NCI-H2029 (cell line): ENCODE results near the gene SLC35C1.
"Not testable (repeated sequence)": the region's sequence is repeated elsewhere in the genome, so short reads cannot be mapped to it uniquely, and the experiment has no call there.

Source experiments
- DNase-seq: peaks from one replicate; lab custom pipeline; 2025; lab: John Stamatoyannopoulos, UW

The SLC35C1 gene

GRCh38 chr11:45788887-45789286, 16.1 kb upstream of the SLC35C1 start:
- DNase-seq = no peak

DNA sequence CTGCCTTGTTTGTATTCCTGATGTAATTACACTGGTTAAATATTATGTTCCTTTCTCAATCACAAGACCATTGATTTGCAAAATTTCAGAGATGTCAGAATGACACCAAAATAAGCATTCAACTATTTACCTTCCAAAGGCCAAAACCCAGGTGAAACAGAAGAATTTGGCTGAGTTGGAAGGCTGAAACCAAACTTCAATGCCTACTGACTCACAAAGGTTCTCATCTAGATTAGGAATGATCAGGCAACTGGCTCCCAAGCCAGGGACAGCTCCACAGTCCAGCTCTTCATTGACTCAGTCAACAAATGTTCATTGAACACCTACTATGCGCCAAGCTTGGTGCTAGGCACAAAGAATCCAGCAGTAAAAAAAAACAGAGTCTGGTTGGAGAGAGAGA, 13.4 kb upstream of the SLC35C1 start:
- DNase-seq = no peak

- peak; percentile 83 for DNase-seq
These were observed 10.8 kb upstream of the SLC35C1 start for GRCh38 chr11:45794169-45794568.

DNA sequence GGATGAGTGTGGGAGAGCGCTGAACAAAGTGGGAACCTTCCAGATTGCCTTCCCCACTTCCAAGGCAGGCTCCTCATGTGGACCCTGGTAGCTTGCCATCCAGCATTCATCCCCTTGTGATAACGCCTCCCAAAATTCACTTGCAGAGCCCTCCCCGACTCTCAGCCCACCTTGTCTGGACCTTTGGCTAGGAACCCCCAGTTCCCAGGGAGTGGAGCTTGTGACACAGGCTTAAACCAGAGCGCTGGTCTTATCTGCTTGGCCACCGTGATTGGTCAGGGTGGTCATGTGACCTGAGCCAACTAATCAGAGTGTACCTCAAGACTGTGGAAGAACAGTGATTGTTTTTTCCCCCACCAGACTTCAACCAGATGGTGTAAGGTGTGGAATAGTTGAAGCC, 9.6 kb upstream of the SLC35C1 start:
- DNase-seq = no peak

- no peak for DNase-seq
These were observed 8.5 kb upstream of the SLC35C1 start for GRCh38 chr11:45796461-45796861.

- no peak for DNase-seq
These were observed 6.0 kb upstream of the SLC35C1 start for GRCh38 chr11:45798793-45799441.

DNA sequence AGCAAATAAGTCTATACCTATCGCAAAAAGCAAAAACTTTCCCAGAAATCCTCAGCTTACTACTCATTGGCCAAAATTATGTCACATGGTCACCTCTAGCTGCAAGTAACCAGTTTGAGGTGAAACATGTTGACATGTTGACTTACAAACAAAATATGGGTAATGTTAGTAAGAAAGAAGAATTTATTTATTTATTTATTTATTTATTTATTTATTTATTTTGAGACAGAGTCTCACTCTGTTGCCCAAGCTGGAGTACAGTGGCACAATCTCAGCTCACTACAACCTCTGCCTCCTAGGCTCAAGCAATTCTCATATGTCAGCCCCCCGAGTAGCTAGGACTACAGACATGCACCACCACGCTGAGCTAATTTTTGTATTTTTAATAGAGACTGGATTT, 5.4 kb upstream of the SLC35C1 start:
- DNase-seq = no peak

DNA sequence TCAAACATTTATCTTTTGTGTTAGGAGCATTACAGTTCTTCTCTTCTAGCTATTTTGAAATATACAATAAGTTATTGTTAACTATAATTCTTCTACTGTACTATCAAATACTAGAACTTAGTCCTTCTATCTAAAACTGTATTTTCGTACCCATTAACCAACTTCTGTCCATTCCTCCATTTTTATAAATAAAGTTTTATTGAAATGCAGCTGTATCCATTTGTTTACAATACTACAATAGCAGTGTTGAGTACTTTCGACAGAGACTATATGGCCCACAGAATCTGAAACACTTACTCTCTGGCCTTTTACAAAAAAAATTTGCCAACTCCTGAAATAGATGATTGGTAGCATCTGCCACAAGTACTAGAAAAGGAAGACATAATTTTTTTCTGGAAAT, 4.7 kb upstream of the SLC35C1 start:
- no peak for DNase-seq

GRCh38 chr11:45801723-45802315, 3.1 kb upstream of the SLC35C1 start:
- no peak for DNase-seq

- DNase-seq = no peak
These were observed 2.2 kb upstream of the SLC35C1 start for GRCh38 chr11:45802531-45803317.

DNA sequence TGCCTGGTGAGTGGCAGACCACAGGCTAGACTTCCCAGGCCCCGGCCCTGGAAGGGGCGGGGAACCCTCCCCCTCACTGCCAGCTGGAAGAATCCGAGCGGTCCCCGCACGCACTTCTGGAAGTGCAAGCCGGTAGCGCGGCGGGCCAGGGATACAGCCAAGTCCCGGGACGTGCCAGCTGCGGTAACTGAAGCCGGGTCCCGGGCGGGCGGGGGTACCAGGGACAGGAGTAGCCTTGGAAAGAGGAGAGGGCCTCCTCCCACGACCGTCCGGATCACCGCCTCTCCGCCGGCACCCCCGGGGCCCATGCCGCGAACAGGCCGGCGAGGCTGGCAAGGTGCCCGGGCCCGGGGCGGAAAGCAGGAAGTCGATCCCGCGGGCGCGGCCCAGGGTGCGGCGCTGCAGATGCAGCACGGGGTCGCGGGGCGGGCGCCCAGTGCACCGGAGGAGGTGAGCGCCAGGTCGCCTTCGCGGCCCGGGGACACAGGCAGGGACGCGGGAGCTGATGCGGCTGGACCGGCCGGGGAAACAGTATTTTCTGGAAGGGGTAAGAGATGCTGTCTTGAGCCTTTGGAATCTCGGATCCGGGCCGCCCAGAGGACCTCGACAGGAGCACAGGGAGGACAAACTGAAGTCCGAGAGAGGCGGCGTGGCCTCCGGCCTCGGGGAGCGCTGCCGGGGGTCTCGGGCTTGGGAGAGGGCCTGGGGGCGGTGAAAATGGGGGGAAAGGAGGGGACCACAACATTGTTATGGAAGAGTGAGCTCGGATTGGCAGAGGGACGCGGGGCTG, 783 bp upstream of the SLC35C1 start:
- peak; percentile 62 for DNase-seq

GRCh38 chr11:45805305-45806071, 539 bp downstream of the SLC35C1 start:
- DNase-seq = no peak

DNA sequence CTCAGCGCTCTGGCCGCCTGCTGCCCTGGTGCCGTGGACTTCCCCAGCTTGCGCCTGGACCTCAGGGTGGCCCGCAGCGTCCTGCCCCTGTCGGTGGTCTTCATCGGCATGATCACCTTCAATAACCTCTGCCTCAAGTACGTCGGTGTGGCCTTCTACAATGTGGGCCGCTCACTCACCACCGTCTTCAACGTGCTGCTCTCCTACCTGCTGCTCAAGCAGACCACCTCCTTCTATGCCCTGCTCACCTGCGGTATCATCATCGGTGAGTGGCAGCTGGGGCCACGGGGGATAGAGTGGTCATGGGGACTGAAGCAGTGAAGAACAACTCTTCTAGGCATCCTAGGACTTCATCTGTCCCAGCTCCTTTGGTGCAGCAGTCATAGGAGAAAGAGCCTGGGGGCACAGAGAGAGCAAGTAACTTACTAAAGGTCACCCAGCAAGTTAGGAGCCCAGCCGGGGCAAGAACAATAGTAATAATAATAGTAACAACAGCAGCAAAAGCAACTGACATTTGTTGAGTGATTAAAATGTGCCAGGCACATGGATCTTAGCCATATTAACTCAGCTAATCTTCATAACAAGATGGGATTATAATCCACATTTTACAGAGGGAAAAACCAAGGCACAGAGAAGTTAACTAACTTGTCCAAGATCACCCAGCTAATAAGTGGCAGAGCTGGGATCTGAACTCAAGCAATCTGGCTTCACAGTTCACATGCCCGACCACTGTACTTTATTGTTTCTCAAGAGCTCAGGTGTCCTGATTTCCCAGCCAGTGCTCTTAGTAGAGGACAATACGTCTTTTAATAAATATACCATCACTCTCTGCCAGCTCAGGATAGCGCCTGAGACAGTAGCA, 1.4 kb downstream of the SLC35C1 start:
- DNase-seq = no peak

DNA sequence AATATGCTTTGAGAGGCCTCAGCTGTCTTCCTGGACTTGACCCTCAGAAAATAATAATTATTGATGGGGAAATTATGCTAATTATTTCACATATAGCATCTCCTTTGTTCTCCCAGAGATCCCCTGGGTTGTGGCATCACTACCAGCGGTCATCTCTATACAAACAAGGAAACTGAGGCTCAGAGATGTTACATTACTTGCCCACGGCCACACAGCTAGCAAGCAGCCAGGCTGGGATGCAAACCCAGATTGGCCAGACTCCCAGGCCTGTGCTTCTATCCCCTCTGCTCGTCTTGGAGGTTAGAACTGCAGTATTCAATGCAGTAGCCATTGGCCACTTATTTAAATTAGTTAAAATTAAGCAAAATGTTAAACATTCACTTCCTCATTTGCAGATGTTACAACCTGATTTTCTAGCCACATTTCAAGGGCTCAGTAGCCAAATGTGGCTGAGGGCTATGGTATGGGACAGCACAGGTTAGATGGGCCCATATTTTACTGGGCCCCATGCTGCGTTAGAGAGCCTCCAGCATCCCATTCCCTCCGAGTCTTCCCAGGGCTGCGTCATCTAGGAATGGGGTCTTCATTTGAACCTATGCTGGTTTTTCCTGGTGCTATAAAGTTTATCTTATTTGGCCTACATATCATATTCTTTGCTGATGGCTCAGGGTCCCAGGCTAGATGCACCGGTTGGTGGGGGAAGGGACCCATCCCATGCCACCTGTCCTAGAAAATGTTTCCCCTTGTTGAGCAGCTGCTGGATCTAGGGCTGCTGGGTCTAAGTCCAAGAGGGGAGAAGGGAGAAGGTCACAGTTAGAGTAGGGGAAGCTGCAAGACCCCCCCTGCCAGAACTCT, 2.2 kb downstream of the SLC35C1 start:
- no peak for DNase-seq

GRCh38 chr11:45807792-45808238, 2.9 kb downstream of the SLC35C1 start:
- no peak for DNase-seq

DNA sequence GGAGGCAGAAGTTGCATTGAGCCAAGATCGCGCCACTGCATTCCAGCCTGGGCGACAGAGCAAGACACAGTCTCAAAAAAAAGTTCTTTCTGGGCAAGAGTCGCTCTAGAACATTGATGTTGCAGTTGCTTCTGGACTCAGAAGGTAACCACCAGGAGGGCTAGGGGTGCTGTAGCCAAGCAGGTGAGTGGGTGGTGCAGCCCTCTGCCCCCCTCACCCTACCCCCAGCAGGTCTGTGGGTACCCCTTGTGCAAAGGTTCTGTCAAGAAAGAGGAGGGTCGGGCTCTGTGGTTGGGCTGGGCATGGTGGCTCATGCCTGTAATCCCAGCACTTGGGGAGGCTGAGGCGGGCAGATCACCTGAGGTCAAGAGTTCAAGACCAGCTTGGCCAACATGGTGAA, 3.5 kb downstream of the SLC35C1 start:
- DNase-seq = not testable (repeated sequence)

DNA sequence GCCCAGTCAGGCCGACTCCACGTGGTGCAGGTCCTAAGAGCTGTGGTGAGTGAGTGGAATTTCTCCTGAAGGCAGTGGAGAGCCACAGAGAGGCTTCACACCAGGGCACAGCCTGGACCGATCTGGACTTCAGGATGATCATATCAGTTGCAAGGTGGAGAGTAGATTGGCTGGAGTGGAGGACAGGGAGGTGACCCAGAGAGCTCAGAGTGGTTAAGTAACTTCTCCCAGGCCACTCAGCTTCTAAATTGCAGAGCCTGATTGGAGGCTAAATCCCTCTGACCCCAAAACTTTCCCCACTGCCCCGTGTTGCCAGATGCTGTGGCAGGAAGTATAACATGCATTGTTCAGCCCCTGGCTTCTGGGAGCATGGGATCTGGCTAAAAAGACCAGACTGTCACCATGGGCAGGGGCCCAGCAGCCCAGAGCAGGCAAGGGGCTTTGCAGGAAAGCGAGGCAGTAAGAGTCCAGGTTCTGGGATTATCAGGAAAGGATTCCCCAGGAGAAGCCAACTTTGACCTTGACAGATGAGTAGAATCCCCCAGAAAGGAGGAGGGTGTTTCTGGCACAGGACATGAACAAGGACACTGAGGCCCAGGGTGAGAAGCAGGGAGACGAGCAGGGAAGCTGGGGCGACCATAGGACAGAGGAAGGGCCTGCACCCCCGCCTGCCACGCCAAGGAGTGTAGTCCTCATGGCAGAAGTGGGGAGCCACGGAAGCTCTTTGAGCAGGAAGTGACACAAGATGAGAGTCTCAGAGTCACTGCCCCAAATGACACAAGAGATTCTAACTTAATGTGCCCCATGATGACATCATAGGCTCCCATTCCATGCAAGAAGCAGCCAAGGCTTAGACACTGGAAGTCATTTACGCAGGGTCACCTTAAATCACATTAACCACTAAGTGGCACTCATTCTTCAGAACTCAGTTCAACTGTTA, 4.8 kb downstream of the SLC35C1 start:
- no peak for DNase-seq

GRCh38 chr11:45810431-45811108, 5.6 kb downstream of the SLC35C1 start:
- no peak for DNase-seq
